Nucleus accumbens (tissue), 56 donors: Measurements from ENCODE around the gene TMEM143.
A peak's percentile ranks its signal among the peaks of the same experiment; 100 is the strongest.
"Not testable (repeated sequence)": the region's sequence is repeated elsewhere in the genome, so short reads cannot be mapped to it uniquely, and the experiment has no call there.

Experiments
- DNase-seq, 56 donors: peaks; one replicate each; lab custom pipeline; 2025; lab: John Stamatoyannopoulos, UW

Gene TMEM143

DNA sequence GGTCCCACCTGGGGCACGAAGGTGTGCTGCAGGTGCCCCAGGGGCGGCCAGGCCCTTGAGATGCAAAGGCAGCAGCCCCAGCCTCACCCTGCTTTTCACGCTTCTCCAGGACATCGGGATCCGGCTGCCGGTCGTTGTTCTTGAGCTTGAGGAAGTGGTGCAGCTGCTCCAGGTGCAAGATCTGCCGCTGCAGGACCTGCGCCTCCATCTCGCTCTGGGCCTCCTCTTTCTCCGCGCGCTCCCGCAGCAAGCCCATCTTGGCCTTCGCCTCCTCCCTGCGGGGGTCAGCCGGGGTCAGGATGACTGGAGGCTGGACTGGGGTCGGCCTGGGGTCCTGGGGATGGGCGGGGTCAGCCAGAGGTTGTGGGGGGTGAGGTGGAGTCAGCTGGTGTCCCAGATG lies 59.9 kb downstream of the TMEM143 start:
- DNase-seq = no peak

DNA sequence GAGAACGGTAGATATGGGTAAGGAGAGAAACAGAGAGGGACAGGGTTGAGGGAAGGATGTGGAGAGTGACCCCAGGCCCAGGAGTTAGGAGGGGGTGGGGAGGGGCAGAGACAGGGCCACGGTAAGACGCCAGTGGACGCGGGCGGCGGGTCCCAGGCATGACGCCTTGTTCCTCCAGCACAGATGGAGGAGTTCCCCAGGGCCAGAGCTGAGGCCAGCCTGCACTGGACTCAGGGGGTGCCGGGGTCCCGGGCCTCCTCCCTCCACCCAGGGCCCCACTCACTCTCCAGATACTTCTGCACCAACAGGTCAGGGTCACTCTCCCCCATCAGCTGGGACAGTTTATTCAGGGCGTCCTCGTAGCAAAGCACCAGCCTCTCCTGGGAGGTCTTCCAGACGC lies 60.4 kb downstream of the TMEM143 start:
- DNase-seq = no peak

DNA sequence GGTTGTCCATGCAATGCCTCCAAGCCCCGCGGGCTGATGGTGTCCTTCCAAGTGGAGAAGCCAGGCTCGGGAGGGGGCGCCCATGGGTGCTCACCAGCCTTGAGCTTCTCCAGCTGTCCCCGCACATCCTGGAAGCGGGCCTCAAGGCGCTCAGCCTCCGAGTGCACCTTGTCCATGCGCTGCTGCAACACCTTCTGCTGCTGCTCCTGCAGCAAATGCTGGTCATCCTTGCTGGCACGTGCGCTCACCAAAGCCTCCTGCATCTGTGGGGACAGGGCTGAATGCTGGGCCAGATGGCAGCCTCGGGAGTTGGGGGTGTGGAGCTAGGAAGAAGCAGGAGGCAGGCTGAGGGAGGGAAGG lies 61.2 kb downstream of the TMEM143 start:
- no peak for DNase-seq

DNA sequence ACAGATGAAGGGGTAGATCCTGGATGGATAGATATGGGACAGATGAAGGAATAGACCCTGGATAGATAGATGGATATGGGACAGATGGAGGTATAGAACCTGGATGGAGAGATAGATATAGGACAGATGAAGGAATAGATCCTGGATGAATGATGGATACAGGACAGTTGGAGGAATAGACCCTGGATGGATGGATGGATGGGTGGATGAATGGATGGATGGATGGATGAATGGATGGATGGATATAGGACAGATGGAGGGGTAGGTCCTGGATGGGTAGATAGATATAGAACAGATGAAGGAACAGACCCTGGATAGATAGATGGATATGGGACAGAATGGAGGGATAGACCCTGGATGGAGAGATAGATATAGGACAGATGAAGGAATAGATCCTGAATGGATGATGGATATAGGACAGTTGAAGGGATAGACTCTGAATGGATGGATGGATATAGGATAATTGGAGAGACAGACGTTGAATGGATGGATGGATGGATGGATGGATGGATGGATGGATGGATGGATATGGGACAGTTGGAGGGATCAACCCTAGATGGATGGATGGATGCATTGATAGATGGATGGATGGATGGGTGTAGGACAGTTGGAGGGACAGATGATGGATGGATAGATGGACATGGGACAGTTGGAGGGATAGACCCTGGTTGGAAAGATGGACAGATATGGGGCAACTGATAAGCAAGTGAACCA lies 61.7 kb downstream of the TMEM143 start:
- no peak for DNase-seq

DNA sequence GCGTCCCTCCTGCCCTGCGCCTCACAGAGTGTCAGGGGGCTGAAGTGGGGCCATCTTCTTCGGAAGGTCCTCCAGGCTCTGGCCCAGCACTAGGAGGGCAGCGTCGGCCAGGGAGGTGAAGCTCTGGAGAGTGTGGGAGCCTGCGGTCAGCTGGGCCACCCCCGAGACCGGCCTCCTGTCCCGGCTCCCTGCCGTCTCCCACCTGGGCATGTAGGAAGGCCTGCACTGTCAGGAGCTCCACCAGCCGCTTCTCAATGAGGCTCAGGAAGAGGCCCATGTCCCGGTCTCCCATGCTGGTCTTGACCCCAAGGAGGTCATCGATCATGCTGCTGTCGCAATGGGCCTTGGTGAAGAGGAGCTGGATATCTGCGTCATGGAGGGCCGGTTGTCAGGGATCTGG lies 65.8 kb downstream of the TMEM143 start:
- no peak for DNase-seq

DNA sequence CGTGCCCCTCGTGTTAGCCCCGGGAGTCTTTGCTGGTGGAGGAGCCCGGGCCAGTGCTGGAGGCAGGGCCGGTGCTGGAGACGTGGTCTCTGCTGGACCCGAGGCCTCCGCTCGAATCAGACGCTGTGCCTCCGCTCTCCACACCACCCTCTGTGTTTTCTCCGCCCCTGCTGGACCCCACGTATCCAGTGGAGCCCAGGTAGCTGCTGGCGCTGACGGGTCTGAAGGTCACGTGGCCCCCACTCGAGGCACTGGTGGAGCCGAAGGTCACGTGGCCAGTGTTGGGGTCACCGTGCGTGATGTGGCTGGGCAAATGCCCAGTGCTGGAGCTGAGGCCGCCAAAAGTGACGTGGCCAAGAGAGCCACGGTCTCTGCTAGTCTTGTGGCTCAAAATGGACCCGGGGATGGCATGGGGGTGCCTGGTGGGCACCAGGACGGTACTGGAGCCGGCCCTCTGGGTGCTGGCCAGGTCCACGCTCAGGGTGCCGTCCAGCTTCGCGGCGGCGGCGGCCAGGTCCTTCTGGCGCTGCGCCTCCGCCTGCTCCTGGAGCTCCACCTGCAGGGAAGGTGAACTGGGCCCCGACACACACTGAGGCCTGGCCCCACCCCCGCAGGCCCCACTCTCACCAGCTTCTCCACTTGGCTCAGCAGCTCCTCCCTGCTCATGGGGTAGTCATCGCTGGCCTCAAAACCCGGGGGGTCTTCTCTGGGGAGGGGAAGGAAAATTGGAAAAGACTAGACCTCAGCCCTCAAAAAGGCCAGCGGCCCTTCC lies 66.6 kb downstream of the TMEM143 start:
- DNase-seq = no peak

DNA sequence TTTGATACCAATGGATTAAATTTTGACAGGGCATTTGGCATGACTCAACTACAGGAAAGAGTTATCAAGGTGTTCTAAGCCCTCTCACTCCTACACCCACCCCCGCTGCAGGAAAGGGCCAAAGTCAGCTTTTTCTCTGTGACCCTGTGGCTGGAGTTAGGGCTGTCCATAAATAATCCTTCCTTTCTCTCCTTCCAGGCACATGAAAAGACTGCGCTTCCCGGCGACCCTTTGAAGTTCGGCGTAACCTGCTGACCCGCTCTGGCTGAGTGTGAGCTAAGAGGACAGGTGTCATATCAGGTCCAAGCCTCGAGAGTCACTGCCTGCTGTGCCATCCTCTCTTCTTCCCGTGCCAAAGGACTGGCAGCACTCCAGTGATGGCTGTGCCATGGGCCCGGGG lies 68.3 kb downstream of the TMEM143 start:
- DNase-seq = no peak

DNA sequence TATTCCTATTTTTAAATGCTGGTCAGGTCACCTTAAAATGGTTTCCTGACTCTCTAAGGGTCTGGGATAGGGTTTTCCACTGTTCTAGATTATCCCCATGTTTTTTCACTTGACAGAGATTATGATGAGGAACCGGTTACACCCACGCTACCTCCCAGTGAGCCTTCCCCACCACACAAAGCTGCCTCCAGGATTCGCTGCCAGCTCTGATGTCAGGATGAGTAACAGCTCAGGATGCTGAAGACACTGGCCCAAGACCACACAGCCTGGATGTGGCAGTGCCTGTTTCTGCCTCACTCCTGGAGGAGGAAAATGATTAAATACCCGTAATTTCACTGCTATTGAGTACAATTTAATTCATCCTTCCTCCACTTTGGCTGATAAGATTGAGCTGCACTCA lies 70.9 kb downstream of the TMEM143 start:
- DNase-seq = peak in 13 of 56 donors; percentile 3 to 54 (median 18)

DNA sequence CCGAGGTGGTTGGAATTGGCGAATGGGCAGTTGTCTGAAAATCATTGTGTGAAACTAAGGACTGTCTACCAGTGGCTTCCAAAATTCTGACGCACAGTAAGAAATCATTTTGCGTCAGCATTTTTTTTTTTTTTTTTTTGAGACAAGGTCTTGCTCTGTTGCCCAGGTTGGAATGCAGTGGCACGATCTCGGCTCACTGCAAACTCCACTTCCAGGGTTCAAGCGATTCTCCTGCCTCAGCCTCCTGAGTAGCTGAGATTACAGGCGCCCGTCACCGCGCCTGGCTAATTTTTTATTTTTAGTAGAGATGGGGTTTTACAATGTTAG lies 72.3 kb downstream of the TMEM143 start:
- not testable (repeated sequence) for DNase-seq

DNA sequence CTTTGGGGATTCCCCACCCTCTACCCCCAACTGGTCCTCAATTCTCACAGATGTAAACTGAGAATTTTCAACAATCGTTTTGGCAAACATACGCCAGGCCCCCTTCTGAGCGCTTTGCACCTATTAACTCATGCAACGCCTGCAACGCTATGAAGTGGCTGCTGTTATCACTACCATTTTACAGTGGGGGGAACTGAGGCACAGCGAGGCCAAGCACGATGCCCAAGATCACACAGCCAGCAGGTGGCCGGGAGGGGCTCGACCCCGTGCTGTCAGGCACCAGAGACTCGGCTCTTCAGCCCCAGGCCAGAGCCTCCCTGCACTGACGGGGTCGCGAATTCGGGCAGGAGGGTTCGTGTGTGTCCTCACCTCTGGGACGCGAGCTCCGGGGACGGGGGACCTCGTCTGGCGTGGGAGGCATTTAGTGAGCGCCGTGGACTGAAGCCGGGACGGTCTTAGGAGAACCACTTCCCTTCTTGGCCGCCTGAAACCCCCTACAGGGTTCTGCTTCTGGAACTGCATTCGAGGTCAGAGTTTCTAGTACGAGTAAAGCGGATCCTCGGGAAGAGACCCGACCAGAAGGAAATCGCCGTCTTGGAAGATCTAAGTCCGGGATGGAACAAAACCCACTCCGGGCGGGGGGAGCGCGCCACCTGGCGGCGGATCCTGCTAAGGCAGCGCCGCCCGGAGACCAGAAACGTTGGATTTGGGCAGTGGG lies 72.8 kb downstream of the TMEM143 start:
- peak in 46 of 56 donors; percentile 4 to 83 (median 42) for DNase-seq

DNA sequence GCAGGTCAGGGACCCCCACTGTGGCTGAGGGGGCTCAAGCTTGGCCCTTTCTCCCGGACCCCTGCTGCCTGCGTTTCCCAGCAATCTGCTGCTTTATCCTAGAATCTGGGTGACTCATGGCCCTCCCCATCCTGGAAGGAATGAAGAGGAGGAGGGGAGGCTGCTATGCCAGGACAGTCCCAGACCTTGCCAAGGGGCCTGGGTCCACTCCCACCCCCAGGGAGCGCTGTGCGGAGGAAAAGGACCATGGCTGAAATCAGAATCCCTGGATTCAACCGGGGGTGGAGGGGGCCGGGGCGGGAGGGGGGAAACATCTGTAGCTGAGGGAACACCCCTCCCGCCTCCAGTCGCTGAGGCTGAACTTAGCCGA lies 73.4 kb downstream of the TMEM143 start:
- peak in 8 of 56 donors; percentile 2 to 50 (median 12) for DNase-seq

DNA sequence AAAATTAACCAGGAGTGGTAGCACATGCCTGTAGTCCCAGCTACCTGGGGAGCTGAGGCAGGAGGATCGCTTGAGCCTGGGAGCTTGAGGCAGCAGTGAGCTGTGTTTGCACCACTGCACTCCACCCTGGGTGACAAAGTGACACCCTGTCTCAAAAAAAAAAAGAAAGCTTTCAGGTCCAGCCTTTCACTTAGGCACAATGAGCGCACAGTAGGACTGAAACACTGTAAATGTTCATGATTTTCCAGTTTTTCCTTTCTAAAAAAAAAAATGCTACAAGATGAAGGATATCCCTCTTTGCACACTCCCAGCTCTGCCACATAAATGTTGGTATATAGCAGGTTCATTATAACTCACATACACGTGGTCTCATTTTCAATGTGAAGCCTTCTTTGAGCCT lies 76.0 kb downstream of the TMEM143 start:
- no peak for DNase-seq

DNA sequence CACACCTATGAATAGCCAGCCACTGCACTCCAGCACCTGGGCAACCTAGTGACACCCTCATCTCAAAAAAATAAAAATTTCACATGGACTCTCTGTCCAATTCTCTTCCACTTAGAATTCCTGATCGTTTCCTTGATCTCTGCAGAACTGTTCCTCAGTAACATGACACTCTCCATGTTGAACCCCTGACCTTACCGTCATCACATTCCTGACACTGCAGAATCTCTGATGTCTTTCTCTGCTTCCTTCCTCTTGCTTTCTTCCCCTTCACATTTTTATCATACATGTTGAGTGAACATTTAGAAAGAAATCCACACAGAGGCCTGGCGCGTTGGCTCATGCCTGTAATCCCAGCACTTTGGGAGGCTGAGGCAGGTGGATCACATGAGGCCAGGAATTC lies 78.8 kb downstream of the TMEM143 start:
- no peak for DNase-seq

DNA sequence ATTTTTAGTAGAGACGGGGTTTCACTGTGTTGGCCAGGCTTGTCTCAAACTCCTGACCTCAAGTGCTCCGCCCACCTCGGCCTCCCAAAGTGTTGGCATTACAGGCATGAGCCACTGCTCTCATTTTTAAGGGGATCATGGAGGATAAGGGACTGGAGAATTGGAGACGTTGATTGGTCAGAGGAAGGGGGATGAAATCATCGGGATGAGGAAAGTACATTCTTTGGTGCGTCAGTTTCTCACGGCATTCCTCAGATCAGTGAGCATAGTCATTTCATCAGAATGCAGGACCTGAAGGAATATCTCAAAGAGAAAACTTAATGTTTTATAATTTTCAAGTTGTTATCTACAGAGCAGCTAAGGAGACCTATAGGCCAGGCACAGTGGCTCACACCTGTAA lies 79.8 kb downstream of the TMEM143 start:
- no peak for DNase-seq
